ENCODE results near the gene NFAM1.

The NFAM1 gene

DNA sequence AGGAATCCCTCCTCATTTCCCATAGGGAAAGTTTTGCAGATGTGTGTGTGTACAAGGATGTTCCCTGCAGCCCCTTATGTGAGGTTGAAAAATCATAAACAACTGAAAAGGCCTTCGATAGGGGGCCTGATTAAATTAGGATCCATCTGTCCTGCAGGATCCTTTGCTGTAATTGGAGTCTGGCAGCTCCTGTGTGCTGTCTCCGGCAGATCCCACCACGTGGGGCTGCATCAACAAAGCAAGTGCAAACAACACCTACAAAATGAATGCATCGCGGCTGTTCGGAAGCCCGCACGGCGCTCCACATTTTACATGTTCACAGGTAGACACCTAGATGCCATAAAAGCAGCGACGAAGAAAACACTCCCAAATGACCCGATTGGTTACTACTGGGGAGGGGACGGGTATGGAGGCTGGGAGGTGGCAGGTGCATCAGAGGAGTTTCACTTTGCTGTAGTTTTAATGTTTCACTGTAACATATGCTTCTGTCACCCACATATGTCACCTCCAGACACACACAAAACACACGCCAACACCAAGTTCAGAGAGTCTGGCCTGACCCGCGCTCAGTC lies 52.2 kb downstream of the NFAM1 start:
- TF ChIP-seq, protein P1, sequence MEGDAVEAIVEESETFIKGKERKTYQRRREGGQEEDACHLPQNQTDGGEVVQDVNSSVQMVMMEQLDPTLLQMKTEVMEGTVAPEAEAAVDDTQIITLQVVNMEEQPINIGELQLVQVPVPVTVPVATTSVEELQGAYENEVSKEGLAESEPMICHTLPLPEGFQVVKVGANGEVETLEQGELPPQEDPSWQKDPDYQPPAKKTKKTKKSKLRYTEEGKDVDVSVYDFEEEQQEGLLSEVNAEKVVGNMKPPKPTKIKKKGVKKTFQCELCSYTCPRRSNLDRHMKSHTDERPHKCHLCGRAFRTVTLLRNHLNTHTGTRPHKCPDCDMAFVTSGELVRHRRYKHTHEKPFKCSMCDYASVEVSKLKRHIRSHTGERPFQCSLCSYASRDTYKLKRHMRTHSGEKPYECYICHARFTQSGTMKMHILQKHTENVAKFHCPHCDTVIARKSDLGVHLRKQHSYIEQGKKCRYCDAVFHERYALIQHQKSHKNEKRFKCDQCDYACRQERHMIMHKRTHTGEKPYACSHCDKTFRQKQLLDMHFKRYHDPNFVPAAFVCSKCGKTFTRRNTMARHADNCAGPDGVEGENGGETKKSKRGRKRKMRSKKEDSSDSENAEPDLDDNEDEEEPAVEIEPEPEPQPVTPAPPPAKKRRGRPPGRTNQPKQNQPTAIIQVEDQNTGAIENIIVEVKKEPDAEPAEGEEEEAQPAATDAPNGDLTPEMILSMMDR (IDR thresholded peaks at IDR 0.05), result no peak
- Histone ChIP-seq H3K4me2 (ENCODE audit: low read length) (no peak overlapping the region), H3K27me3 (ENCODE audit: control insufficient read depth, insufficient read depth, low read length) (no peaks in the 10 kb centered on the region), H3K4me1 (no peaks in the 10 kb centered on the region), H3K9ac (no peak overlapping the region), H3K4me3 (ENCODE audit: low read depth, low read length) (no peak overlapping the region), H3K9me3 (ENCODE audit: control insufficient read depth, low read length) (no peaks in the 10 kb centered on the region), H3K79me2 (no peaks in the 10 kb centered on the region), H3K27ac (no peak overlapping the region), H3K36me3 (ENCODE audit: control insufficient read depth, insufficient read depth, low read length) (no peaks in the 10 kb centered on the region), H2AFZ (no peak overlapping the region)

GRCh38 chr22:42376711-42377554 lies 55.3 kb downstream of the NFAM1 start:
- H3K27ac ChIP-seq, result no peak overlapping the region
- TF ChIP-seq, protein P1 (IDR thresholded peaks at IDR 0.05), result no peak
- H3K79me2 ChIP-seq, result no peaks in the 10 kb centered on the region
- no peaks in the 10 kb centered on the region for H3K9me3 ChIP-seq (ENCODE audit: control insufficient read depth, low read length)
- H3K9ac ChIP-seq, result no peak overlapping the region
- no peaks in the 10 kb centered on the region for H3K27me3 ChIP-seq (ENCODE audit: control insufficient read depth, insufficient read depth, low read length)
- H3K4me1 ChIP-seq, result no peaks in the 10 kb centered on the region
- no peak overlapping the region for H3K4me3 ChIP-seq (ENCODE audit: low read depth, low read length)
- no peak overlapping the region for H2AFZ ChIP-seq
- H3K4me2 ChIP-seq (ENCODE audit: low read length), result no peak overlapping the region
- H3K36me3 ChIP-seq (ENCODE audit: control insufficient read depth, insufficient read depth, low read length), result no peaks in the 10 kb centered on the region

- Histone ChIP-seq H3K27ac (no peak overlapping the region), H3K4me1 (no peaks in the 10 kb centered on the region), H3K27me3 (ENCODE audit: control insufficient read depth, insufficient read depth, low read length) (no peaks in the 10 kb centered on the region), H3K79me2 (no peaks in the 10 kb centered on the region), H2AFZ (no peak overlapping the region), H3K4me2 (ENCODE audit: low read length) (no peak overlapping the region), H3K9me3 (ENCODE audit: control insufficient read depth, low read length) (no peaks in the 10 kb centered on the region), H3K9ac (no peak overlapping the region), H3K4me3 (ENCODE audit: low read depth, low read length) (no peak overlapping the region), H3K36me3 (ENCODE audit: control insufficient read depth, insufficient read depth, low read length) (no peaks in the 10 kb centered on the region)
- TF ChIP-seq, protein P1 (IDR thresholded peaks at IDR 0.05), result no peak
Observed at GRCh38 chr22:42375982-42376381, 56.2 kb downstream of the NFAM1 start.

DNA sequence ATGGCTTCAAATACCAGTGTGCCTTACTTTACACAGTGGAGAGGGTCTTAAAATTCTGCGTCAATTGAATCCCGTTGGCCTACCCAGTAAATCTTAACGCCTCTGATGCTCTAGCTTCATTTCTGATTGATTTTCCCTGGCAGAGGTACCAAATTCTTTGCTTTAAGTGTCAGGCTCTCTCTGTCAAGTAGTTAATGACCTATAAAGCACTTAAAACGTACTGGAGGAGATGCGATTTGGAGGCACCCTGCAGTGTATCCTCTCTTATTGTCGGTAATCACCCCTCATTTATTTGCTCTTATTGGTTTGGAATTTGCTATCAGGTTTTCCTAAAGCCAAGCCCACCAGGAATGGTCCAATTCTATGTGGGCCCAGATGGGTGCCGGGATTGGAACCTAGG lies 59.2 kb downstream of the NFAM1 start:
- Histone ChIP-seq H2AFZ (no peak overlapping the region), H3K4me1 (peaks cover 4% of the 10 kb centered on the region), H3K27me3 (ENCODE audit: control insufficient read depth, insufficient read depth, low read length) (no peaks in the 10 kb centered on the region), H3K9ac (no peak overlapping the region), H3K27ac (no peak overlapping the region), H3K36me3 (ENCODE audit: control insufficient read depth, insufficient read depth, low read length) (no peaks in the 10 kb centered on the region), H3K79me2 (no peaks in the 10 kb centered on the region), H3K9me3 (ENCODE audit: control insufficient read depth, low read length) (no peaks in the 10 kb centered on the region), H3K4me3 (ENCODE audit: low read depth, low read length) (no peak overlapping the region), H3K4me2 (ENCODE audit: low read length) (no peak overlapping the region)
- TF ChIP-seq, protein P1 (IDR thresholded peaks at IDR 0.05), result no peak
